ENCODE results near the gene CENPN. TPM values are rescaled to one million over a fixed set of nuclear protein-coding genes. Genes with fewer than 3 reads are reported as not detected.

The CENPN gene
- total and polyA plus RNA-seq, 2 of the 8 experiments (the other 6 are each of a cell fraction or from before 2014, with no cell fraction given) = 32.8 to 67.0 TPM

DNA sequence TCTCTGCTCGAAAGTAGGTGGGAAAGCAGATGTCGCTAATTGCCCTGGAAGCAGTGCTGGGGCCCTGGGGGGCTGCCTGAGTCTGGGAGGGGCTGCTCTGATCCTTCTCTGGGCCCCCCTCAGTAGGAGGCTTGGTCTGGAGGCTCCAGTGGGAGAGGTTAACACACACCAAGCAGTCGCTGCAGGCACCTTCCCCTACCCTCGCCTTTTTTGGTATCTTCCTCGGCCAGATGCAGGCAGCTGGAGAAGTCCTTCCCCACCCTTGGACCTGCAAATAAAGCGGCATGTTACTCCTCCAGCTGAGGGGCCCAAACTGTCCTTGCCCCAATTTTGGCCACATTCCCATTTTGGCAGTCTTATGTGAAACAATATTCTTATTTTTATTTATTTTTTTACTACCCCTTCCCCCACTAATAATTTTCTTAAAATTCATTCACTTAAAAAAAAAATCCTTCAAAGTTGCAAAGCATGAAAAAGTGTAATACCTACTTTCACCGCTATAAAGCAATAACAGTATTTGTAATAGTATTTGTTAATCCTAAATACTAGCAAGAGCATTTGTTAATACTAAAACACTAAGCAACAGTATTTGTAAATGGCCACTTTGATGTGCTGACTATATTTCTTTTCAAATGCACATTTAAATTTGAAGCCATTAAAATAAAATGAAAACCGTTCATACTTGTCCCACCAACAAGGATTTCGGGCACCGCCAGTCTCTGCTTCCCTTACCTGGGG, 55.0 kb downstream of the CENPN start:
- Histone ChIP-seq H2AK5ac (ENCODE audit: low read depth, low read length) (no peak overlapping the region), H2BK20ac (ENCODE audit: low read length) (0 out of 2 replicates have a peak overlapping the region, but pooled peaks have one; percentile 72), H4K20me1 (replicated peaks in 1 of 2; ENCODE audit: control insufficient read depth in 1 of 2, insufficient read depth in 2 of 2, low read length in 2 of 2) (no peaks in the 10 kb centered on the region), H3K4me1 (replicated peaks in 1 of 4; ENCODE audit: control insufficient read depth in 3 of 4, insufficient read depth in 4 of 4, low read length in 3 of 4) (peaks cover 2 to 14% (median 5%) of the 10 kb centered on the region in 4 experiments; a peak in 5 of 7 replicates), H3K4me2 (ENCODE audit: insufficient read depth in 1 of 2, low read depth in 2 of 2, low read length in 2 of 2) (no peak overlapping the region; a peak in 1 of 4 replicates), H4K8ac (ENCODE audit: extremely low read depth, insufficient read depth, low read length) (no peak overlapping the region), H3K36me3 (ENCODE audit: control insufficient read depth in 2 of 4, insufficient read depth in 4 of 4, low read length in 3 of 4) (no peaks in the 10 kb centered on the region), H3K23ac (ENCODE audit: insufficient read length) (no peak overlapping the region), H3K14ac (ENCODE audit: insufficient read length) (no peak overlapping the region), H3K23me2 (ENCODE audit: low read depth, low read length) (no peaks in the 10 kb centered on the region), H3K18ac (ENCODE audit: extremely low read depth, low read length) (no peak overlapping the region), H3K56ac (replicated peaks; ENCODE audit: insufficient read length, low read depth, low read length) (no peak overlapping the region), H3K4me3 (ENCODE audit: extremely low read depth in 1 of 4, insufficient read depth in 2 of 4, low read depth in 3 of 4, low read length in 4 of 4) (no peak overlapping the region), H4K91ac (replicated peaks; ENCODE audit: insufficient read length, low read length) (no peak overlapping the region), H2AFZ (ENCODE audit: low read length) (no peak overlapping the region), H4K5ac (ENCODE audit: insufficient read length, low read depth, low read length) (no peak overlapping the region), H3K27me3 (replicated peaks in 1 of 4; ENCODE audit: control insufficient read depth in 3 of 4, extremely low read depth in 1 of 4, insufficient read depth in 3 of 4, low read length in 3 of 4) (no peaks in the 10 kb centered on the region), H2BK5ac (ENCODE audit: low read depth, low read length) (no peak overlapping the region), H3K9ac (replicated peaks in 1 of 4; ENCODE audit: extremely low read depth in 1 of 4, low read depth in 3 of 4, low read length in 3 of 4) (no peak overlapping the region), H2BK12ac (ENCODE audit: low read depth, low read length) (no peak overlapping the region), H3K9me3 (ENCODE audit: insufficient read depth in 2 of 2, low read depth in 1 of 2, low read length in 1 of 2) (no peaks in the 10 kb centered on the region), H2BK15ac (ENCODE audit: low read length) (no peak overlapping the region), H3K79me2 (ENCODE audit: control insufficient read depth in 1 of 2, insufficient read depth in 2 of 2, low read length in 2 of 2) (no peaks in the 10 kb centered on the region), H3K4ac (replicated peaks; ENCODE audit: insufficient read length, low read depth, low read length) (no peak overlapping the region), H3K79me1 (ENCODE audit: low read depth, low read length) (no peaks in the 10 kb centered on the region), H3K27ac (ENCODE audit: low read depth, low read length) (no peak overlapping the region), H2BK120ac (replicated peaks; ENCODE audit: low read depth, low read length) (no peak overlapping the region)
- no peak for FAIRE-seq
- ChIA-PET CTCF (ENCODE audit: partially characterized antibody) (interaction anchor here (0.6 to 1.1 kb wide), 3 partner anchors 9 to 766 kb away, joined by 3 to 5 read pairs (median 3); no protein-coding TSS in a partner anchor), POLR2A (ENCODE audit: partially characterized antibody) (no interaction called here)
- 85% methylated on average over 10 of the region's 10 CpGs; no CpG with 5 or more reads in 1 of the 2 experiments for WGBS, 2 experiments (ENCODE audit: extremely low coverage in 1 of 2, insufficient coverage in 1 of 2, insufficient read length in 1 of 2, insufficient replicate concordance in 2 of 2, low coverage in 1 of 2, low lambda C conversion rate in 2 of 2, missing lambda C conversion rate in 1 of 2)
- no peak for DNase-seq (ENCODE audit: low read depth in 1 of 2, low spot score in 2 of 2)
- TF ChIP-seq MAFK (IDR thresholded peaks at IDR 0.05; ENCODE audit: low read depth, low read length) (no peak), KDM1A (IDR thresholded peaks at IDR 0.05; ENCODE audit: borderline replicate concordance, low read length) (no peak), CBX8 (IDR thresholded peaks at IDR 0.05; ENCODE audit: borderline replicate concordance, low read depth, low read length) (no peak), CHD2 (IDR thresholded peaks at IDR 0.05; ENCODE audit: low read length) (no peak), FOSL1 (IDR thresholded peaks at IDR 0.05; ENCODE audit: insufficient read depth, low read depth, low read length) (no peak), PHF8 (conservative IDR thresholded peaks at IDR 0.05; ENCODE audit: low read depth, low read length) (no peak), TAF1 (IDR thresholded peaks at IDR 0.05; ENCODE audit: low read depth, low read length) (no peak), GTF2F1 (IDR thresholded peaks at IDR 0.05; ENCODE audit: borderline replicate concordance, low read depth, low read length) (no peak), BRCA1 (IDR thresholded peaks at IDR 0.05; ENCODE audit: low read depth, low read length) (no peak)
- TF ChIP-seq, protein P1, sequence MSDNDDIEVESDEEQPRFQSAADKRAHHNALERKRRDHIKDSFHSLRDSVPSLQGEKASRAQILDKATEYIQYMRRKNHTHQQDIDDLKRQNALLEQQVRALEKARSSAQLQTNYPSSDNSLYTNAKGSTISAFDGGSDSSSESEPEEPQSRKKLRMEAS (IDR thresholded peaks at IDR 0.05) = no peak
- TF ChIP-seq, protein P2, sequence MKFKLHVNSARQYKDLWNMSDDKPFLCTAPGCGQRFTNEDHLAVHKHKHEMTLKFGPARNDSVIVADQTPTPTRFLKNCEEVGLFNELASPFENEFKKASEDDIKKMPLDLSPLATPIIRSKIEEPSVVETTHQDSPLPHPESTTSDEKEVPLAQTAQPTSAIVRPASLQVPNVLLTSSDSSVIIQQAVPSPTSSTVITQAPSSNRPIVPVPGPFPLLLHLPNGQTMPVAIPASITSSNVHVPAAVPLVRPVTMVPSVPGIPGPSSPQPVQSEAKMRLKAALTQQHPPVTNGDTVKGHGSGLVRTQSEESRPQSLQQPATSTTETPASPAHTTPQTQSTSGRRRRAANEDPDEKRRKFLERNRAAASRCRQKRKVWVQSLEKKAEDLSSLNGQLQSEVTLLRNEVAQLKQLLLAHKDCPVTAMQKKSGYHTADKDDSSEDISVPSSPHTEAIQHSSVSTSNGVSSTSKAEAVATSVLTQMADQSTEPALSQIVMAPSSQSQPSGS (IDR thresholded peaks at IDR 0.05; ENCODE audit: low read length) = no peak
